Kidney glomerular epithelial cell (primary cell): ENCODE data around the gene MFF.
"Not testable (repeated sequence)": the region's sequence is repeated elsewhere in the genome, so short reads cannot be mapped to it uniquely, and the experiment has no call there.

ENCODE experiments used
- DNase-seq: peaks from one replicate; lab custom pipeline; 2025; lab: John Stamatoyannopoulos, UW

The MFF gene

DNA sequence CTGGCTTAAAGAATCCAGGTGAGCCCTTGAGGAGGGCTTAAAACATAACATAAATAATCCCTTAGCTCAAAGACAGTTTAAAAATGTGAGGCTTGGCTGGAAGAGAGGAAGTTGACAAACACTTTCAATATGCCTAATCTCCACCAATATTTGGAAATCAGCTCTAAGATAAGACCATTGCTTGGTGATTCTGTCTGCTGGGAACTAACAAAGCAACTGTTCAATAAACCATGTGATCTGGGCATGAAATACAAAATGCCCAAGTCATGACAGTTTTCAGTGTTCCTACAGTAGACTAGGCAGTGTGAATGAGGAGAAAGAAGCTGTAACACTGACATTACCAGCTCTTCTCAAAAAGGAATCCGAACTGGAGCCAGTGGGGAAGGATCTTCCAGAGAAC is 10.7 kb downstream of the MFF start:
- DNase-seq = no peak

DNA sequence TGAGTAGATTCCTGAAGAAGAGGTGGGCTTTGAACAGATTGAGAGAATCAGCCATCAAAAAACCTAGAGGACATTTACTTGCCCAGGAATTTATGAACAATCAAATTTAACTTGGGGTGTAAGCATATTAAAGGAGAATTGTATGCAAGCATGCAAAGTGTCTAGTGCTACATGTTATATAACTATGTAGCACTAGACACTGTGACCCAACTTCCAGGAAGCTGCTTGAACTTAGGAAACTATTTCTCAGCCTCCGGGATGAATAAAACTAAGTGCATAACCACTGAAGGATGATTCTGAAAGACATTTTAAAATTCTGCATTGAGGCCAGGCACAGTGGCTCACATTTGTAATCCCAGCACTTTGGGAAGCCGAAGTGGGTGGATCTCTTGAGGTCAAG is 12.4 kb downstream of the MFF start:
- no peak for DNase-seq

DNA sequence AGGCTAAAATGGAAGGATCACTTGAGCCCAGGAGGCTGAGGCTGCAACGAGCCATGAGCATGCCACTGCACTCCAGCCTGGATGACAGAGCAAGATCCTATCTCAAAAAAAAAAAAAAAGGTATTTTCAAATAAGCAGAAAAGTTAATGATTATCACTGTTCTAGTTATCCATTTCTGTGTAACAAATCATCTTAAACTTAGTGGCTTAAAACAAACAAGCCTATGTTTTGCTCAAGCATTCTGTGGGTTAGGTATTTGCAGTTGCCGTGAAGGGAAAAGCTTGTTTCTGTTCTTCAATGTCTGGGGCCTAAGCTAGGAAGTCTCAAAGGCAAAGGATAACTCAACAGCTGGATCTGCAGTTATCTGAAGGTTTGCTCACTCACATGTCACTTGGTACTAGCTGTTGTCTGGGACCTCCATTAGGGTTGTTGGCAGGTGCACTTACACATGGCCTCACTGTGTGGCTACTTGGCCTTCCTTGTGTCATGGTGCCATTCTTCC is 14.1 kb downstream of the MFF start:
- DNase-seq = peak; percentile 56

- DNase-seq = no peak
Observed at GRCh38 chr2:227340106-227340505, 15.1 kb downstream of the MFF start.

DNA sequence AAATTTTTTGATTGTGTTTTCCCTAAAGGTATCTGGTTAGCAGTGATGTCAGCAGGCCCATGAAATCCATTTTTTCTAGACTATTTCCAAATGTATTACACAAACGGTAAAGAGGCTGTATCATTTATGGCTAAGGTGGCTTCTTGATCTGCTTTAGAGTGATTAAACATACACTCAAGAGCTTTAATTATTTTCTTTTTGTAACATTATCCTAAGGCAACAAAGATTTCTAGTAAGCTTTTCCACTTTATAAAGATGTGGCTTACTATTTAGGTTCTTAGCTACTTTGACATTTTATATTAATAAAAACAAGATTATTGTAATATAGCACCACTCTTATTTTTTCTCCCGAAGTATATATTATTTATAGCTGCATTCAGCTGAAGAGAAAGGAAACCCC is 16.5 kb downstream of the MFF start:
- DNase-seq = no peak

- no peak for DNase-seq
Observed at GRCh38 chr2:227344231-227344630, 19.2 kb downstream of the MFF start.

- DNase-seq = peak; percentile 59
Observed at GRCh38 chr2:227347117-227347516, 22.1 kb downstream of the MFF start.

GRCh38 chr2:227348324-227348723 is 23.3 kb downstream of the MFF start:
- DNase-seq = no peak

DNA sequence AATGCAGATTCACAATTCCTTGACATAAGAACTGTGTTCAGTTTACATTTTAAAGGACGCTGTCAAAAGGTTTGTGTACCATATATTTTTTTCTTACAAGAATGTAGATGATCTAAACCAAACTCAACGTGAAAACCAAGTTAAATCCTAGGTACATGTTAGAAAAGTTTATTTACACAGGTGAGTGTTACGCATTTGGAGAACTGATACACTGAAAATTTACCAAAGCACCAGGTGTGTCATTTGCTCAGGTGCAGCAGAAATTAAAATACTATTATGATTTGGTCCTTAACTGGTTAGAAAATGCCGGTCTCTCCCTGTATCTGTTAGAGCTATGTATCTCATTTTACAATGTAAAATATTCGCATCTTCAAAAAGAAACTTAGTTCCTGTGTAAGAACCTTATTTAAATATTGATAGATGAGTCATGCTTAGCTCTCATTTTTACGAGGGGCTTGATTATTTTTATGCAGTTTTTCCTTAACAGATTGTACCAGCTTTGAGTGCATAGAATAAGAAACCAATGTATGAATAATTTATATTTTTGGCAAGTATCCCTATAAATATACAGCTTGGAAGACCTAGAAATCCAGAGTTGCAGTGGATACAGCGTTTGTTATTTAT is 25.1 kb downstream of the MFF start:
- no peak for DNase-seq

DNA sequence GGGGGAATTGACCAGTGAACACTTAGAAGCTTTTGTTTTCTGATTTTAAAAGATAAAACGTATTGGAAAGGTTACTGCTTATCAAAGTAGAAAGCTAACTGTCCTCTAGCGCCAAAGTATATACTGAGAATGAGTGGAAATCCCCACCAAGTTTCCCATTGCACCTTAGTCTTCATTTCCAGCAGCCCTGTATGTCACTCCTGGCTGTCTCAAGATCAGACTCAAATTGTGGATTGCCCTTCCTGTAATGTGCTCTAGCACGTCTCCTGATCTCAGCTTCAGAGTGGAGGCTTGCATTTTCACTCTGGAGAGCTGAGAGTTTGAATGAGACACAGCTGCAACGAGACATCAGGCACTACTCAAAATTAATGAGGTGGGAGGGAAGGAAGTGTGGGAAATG is 26.6 kb downstream of the MFF start:
- no peak for DNase-seq

DNA sequence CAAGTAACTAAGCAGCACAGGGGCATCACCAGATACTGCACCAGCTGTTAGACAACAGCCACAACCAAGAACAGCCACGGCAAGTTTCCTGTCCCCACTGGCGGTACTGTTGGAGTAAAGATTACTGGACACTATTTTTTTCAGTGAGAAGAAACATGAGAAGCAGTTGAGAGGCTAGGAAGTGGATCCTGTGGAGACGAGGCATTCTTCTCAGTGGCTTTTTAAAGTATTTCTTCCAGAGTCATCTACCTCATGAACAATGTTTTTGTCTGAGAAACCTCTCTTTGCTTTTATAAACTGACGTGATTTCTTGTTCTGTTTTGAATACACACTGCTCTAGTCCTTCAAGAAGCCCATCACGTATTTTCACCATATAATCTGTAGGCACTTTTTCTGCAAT is 35.3 kb downstream of the MFF start:
- DNase-seq = no peak

DNA sequence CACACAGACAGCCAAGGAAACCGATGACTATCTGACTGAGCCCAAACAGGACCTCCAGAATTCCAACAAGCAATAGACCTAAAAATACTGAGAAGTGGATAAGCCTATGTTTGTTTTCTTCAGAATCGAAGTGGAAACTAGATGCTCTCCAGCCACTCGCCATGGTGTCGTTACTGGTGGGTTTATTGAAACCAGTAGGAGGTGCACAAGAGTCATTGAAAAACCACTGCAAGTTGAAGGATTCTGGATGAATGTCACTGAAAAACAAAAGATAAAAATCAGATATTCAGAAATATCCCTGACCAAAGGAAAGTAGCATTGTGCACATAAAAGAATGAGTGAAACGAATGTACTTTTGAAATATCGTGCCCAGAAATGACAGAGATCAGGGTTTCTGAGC is 38.7 kb downstream of the MFF start:
- DNase-seq = no peak

DNA sequence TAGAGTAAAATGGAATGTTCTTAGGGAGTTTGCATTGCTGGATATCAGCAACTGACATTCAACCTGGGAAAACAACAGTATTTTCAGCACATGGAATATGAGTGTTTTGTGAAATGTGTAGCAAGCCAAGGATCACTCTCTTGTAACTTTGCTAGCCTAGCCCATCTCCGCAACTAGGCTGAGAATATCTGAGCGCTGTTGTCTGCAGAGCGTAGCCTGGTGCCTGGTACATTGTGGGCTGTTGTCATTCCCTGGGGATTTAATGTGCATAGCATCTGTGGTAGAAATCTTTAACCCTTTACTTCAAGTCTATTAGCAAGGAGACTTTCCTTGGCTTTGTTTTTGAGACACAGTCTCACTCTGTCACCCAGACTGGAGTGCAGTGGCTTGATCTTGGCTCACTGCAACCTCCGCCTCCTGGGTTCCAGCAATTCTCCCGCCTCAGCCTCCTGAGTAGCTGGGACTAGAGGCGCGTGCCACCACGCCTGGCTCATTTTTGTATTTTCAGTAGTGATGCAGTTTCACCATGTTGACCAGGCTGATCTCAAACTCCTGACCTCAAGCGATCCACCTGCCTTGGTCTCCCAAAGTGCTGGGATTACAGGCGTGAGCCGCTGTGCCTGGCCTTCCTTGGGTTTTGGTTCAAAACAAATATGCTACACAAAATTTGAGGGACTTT is 39.7 kb downstream of the MFF start:
- not testable (repeated sequence) for DNase-seq

DNA sequence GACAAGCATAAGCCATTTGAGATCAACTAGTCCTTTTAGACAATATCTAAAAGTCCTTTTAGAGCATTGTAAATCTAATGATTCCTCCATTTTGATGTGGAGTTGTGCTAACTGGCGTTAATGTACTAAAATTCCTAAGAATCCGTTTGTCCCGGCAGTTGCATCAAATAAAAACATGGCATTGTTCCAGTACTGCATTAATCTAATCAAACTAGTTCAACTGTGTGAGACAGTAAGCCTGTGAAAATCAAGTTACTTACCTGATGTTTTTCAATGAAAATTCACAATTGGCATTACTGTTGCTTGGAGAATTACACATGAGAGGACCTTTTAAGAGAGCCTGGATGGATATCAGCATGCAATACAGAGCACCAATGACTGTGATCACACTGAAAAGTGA is 40.8 kb downstream of the MFF start:
- no peak for DNase-seq

DNA sequence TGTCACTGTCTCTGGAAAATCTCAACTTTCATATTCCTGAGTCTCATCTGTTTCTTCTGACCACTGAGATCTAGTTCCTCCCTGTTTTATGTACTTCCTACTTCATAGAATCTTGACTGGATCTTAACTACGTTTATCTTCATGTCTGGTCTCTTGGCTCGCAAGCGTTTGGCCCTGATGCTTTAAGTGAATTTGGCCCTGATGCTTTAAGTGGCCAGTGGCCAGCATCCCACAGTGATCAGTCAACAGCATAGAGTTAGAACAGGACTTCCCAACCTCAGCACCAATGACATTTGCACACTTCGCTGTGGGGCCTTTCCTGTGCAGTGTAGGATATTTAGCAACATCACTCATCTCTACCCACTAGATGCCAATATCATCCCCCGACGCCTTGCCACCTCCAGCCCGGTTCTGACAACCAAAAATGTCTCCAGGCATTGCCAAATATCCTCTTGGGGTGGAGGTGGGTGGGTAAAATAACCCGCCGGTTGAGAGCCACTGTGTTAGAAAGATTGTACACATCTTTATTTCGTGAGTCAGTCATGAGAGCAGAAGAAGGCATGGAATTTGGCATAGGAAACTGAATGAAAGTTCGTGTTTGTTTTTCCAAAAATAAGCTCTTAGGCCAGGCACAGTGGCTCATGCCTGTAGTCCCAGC is 41.8 kb downstream of the MFF start:
- no peak for DNase-seq

DNA sequence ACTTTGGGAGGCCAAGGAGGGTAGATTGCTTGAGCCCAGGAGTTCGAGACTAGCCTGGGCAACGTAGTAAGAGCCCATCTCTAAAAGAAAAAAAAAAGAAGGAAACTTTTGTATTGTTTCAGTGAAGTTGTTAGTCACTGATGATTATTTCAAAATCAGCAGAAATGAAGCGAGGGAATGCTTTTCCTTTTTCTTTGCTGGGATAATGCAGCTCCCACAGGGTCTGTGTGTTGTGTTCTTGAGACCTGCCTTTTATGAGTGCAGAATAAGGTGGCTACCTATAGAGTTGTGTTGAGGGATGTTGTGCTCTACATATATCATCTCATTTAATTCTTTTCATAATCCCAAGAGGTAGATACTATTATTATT is 42.4 kb downstream of the MFF start:
- no peak for DNase-seq

DNA sequence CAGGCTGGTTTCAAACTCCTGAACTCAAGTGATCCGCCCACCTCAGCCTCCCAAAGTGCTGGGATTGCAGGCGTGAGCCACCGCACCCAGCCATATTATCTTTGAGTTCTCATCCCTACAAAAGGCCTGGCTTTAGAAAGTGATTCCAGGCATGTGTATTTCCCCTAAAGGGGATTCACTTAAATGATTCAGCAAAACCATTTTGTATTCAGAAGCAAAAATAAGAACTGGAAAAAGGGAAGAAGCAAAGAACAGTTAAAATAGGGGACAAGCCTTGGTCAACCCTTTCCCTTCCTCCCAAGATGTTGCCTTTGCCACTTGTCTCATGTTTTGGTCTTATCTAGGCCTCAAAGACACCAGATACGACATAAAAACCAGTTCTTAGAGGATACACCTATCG is 43.5 kb downstream of the MFF start:
- no peak for DNase-seq

GRCh38 chr2:227370092-227370491 is 45.0 kb downstream of the MFF start:
- DNase-seq = no peak

- DNase-seq = no peak
Observed at GRCh38 chr2:227370791-227371312, 45.8 kb downstream of the MFF start.

DNA sequence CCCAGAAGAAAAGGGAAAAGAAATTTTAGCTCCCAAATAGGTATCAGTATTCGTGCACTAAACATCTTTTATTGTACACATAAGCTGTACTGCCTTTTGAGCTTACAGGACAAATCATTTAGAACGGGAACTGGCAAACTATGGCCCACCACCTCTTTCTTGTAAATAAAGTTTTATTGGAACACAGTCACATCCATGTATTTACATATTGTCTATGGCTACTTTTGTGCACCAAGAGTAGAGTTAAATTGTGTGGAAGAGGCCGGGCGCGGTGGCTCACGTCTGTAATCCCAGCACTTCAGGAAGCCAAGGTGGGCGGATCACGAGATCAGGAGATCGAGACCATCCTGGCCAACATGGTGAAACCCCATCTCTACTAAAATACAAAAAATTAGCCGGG is 48.3 kb downstream of the MFF start:
- DNase-seq = no peak

DNA sequence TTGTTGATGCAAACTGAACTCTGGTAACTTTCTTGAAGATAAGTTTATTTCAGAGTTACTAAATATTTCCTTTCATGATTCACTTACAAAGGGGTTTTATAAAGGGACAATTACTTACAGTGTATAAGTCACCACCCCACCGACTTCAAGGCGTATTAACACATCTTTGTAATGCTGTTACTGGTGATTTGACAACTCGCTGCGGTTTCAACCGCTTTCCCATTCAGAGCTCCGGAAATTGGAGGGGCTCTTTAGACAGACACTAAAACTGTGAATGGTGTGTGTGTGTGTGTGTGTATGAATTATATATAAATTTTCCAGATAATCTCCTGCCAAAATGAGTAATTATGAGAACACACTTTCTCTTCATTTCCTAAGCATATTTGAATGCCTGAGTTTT is 49.1 kb downstream of the MFF start:
- no peak for DNase-seq

- no peak for DNase-seq
Observed at GRCh38 chr2:227376656-227377396, 51.8 kb downstream of the MFF start.
